NCI-H1417 treated with DMSO at 0.1 percent for 48 hours (cell line): Measurements from ENCODE around the gene ARHGAP8.

Experiments used
- DNase-seq: peaks from one replicate; lab custom pipeline; 2025; lab: John Stamatoyannopoulos, UW

The ARHGAP8 gene

DNA sequence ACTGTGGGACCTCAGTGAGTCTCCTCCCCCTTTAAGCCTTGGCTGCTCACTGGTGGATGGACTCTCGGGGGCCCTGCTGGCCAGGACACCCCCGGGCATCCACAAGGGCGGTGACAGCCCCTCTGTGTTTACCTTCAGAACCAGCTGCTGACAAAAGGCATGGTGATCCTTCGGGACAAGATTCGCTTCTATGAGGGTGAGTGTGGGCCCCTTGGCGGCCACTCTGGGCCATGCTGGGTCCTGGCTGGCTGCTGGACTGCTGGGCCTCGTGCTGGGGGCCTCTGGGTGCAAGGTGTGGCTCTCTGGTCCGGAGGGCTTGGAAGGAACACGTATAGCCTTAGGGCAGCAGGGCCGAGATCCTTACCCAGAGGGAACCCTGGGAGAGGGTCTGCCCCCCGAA is 25.9 kb upstream of the ARHGAP8 start:
- DNase-seq, result no peak

DNA sequence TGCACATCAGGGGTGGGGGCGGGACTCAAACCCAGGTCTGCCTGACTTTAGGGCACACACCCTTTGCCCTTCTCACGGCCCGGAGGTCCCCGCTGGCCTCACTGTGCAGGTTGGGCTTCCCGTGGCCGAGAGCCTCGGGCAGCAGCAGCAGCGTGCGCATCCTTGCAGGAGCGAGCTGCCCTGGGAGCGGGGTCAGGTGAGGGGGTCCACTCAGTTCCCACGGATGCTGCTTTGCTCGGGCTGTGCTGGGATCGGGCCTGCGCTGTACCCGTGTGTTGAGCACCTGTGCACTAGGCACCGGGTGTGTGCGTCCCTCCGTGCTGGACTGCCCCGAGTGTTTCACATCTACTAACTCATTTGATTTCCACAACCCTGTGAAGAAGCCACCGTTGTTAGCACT is 25.2 kb upstream of the ARHGAP8 start:
- DNase-seq, result no peak

DNA sequence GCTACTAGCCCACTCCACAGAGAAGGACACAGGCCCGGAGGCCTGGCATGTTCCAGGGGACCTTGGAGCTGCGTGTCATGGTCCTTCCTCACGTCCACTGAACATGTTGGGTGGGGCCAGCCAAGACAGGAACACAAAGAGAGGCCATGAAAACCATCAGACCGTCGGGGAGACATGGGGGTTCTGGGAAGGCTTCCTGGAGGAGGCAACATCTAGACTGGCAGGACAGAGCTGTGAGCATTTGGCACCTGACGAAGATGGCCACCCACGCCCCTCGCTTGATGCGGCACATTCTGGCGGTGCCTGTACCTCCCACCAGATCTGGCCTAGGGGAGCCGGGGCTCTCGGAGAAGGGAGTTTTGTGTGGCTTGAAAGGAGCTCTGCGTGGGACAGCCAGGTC is 24.7 kb upstream of the ARHGAP8 start:
- DNase-seq, result no peak

DNA sequence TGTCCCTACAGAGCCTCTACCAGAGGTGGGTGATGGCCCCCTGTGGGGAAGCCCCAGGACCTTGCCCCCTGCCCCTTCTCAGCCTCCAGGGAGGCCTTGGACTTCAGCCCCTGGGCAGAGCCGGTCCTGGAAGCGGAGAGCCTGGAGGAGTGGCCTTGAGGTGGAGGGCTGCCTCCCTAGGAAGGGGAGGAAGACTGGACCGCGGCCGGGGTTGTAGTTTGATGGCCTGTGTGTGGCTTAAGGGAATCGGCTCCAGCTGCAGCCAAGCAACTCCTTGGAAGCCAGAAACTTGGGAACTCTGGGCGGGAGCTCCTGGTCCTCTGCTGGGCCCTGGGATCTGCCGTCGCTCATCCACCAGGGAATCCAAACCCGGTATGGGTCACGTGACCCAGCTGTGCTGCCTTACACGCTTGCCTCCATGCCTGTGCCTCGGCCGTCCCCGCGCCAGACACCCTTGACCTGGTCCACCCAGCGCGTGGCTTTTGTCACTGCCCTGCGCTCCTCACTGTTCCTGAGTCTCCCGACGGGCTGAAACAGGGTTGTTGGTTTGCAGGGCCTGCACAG is 23.5 kb upstream of the ARHGAP8 start:
- no peak for DNase-seq

DNA sequence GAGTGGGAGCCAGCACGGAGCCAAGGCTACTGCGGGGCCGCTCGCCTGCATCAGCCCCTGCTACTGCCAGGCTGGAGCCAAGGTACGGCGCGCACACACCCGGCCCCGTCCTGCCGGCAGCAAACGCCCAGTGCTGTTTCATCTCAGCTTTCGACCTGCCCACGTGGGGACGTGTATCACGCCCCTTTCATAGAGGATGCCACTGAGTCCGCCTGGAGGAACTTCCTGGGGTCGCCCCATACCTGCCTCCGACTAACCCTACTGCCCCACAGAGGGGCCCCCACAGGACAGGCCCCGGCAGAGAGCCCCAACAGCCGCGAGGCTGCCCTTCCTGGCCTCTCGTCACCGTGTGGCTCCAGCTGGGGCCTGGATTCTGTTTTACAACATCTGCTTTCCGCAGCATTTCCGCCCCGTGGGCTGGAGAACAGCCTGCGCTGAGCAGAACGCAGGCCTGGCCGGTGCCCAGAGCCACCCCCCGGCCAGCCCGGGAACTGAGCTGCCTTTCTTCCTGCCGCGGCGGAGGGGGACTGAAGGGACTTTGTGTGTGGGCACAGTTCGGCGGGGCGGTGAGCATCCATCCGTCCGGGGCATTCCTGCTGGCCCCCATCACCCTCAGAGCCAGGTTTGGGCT is 22.9 kb upstream of the ARHGAP8 start:
- no peak for DNase-seq

DNA sequence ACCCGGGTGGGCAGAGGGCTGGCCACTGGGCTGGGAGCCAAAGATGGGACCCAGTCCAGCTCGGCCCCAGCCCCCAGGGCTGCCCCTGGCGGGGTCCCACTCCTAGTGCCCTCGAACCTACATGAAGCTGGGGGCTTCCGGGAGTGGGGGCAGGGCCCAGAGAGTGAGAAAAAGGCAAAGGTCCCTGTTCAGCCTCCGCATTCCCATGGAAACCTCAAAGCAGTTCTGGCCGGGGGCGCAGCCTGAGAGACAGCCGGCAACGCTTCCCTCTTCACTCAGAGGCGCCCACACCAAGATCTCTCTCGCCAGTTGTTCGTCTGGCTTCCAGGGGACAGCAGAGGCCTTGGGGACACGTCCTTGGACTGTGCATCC is 22.4 kb upstream of the ARHGAP8 start:
- DNase-seq, result no peak

DNA sequence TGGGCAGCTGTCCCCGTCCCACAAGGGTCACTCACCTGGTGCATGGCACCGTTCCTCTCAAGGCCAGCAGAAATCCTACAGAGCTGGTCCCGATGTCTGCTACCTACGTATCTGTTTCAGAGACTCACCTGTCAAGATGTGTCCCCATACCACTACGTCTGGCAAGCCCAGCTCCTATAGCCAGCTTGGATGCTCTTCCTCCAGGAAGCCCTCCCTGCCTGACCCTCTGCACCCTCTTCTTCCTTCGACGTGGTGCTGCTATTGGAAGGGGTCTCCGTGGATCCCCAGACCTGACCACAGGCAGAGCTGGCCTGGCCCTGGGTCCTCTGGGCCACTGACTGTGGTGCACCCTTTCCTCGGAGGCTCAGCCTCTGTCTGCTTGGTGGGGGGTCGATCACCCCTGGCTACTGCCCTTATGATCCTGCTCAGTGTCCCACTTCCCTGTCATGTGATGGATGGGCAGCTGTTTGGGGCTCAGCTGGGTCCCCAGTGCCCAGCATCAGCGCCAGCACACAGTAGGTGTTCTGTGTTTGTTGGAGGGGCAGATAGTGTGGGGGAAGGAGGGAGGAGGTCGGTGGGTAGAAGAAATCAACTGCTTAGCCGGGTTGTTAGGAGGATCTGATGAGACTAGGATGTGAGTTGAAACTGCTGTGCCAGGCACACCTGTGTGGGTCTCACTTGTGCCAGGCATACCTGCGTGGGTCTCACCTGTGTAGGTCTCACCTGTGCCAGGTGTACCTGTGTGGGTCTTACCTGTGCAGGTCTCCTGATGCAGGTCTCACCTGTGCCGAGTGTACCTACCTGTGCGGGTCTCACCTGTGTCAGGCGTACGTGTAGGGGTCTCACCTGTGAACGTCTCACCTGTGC is 21.7 kb upstream of the ARHGAP8 start:
- no peak for DNase-seq

DNA sequence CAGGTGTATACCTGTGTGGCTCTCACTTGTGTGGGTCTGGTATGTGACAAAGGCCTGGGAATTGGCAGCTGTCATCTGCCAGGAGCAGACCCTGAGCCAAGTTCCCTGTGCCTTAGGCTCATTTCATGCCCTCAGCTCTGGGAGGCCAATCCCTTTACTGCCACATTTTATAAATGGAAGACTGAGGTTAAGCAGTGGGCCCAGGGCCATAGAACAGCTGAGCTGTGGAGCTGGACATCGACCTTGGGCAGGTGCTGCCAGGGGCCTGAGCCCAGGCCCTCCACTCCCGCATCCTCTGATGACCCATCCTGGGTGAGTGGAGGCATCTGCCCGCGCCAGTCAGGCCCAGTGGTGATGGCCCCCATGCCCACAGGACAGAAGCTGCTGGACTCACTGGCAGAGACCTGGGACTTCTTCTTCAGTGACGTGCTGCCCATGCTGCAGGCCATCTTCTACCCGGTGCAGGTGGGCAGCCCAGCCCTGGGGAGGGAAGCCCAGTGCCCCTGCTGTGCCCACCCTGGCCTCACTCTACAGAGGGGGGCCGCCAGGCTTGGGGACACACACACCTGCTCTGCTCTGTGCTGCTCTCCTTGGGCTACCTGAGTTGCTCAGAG is 20.9 kb upstream of the ARHGAP8 start:
- no peak for DNase-seq

DNA sequence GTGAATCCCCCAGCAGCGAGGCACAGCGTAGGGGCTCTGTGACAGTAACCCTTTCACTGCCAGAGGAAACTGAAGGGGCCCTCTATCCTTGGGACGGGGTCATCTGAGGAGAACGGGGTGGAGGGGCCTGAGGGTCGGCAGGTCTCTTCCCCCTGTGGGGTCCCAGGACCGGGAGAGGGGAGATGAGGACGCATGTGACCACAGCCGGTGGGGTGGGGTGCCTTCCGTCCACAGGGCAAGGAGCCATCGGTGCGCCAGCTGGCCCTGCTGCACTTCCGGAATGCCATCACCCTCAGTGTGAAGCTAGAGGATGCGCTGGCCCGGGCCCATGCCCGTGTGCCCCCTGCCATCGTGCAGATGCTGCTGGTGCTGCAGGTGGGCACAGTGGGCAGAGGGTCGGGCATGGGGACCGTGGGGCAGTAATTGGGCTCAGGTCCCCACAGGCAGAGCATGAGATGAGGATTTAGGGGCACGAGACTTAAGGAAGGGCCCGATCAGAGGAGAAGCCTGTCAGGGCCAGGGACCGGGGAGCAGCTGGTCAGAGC is 20.3 kb upstream of the ARHGAP8 start:
- DNase-seq, result no peak

DNA sequence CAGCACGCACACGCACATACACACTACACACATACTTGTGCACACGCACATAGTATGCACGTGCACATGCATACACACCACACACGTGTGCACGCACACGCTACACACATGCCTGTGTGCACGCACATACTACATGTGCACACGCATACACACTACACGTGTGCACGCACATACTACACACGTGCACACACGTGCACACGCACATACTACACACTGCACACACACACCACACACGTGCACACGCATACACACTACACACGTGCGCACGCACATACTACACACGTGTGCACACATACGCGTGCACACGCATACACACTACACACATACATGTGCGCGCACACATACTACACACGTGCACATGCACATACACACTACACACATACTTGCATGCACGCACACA is 19.7 kb upstream of the ARHGAP8 start:
- no peak for DNase-seq

DNA sequence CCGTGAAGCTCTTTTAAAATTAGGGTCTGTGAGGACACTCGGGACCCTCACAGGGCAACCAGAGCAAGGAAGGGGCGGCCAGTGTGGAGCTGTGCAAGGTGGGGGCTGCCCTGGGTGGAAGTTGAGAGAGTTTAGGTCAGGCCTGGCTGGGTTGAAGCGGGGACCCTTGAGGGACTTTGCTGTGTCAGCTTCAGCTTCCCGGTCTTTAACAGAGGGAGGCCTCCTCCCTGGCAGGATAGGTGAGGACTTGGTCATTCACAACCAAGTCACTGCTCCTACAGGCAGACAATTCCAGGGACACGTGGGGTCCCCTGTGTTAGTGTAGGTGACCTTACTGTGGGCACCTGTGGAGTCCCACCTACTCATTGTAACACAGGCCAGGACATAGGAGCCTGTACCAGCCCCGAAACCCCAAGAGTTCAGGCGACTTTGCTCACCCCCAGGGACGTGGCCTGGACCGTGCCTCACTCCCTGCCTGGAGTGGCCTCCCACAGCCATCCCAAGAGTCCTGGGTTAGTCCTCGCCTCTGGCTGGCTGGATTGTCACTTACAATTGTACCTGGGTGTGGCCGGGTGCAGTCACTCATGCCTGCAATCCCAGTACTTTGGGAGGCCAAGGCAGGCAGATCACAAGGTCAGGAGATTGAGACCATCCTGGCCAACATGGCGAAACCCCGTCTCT is 18.8 kb upstream of the ARHGAP8 start:
- DNase-seq, result no peak

DNA sequence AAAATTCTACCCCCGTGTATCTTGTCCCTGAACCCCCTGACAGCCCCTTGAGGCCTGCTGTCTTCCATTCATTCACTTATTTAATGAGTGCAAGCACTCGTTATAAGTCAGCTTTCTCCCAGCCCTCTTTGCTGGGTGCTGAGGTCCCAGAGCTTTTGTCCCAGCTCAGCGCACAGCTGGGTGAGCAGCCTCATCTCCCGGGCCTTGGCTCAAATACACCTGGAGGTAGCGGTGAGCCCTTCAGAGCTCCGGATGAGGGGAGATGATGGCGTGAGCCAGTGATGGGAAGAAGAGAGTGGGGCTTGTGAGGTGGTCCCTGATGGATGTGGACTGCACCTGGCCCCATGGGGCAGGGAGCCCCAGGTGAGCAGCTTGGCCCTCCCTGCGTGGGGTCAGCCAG is 18.1 kb upstream of the ARHGAP8 start:
- DNase-seq, result no peak

DNA sequence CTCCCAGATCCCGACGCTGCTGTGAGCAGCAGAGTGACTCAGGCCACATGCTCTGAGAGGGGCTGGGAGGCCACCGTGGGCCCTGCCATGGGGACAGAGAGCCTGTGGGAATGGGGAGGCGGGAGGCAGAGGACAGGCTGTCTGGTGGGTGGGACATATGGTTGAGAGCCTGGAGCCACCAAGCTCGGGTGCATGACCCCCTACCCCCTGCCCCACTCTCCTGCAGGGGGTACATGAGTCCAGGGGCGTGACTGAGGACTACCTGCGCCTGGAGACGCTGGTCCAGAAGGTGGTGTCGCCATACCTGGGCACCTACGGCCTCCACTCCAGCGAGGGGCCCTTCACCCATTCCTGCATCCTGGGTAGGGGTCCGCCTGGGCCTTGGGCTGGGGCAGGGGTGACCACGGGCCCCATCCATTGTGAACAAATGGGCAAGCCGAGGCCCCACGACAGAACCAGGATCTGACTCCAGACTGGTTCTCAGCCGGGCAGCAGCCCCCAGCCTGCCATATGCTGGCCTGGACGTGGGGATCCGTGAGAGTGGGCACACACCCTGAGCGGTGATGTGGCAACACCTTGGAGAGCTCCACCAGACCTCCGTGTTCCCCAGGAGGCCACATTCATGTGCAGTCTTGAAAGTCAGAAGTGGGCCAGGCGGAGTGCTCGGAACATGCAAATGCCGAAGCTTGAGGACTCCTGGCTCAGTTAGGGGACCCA is 17.4 kb upstream of the ARHGAP8 start:
- no peak for DNase-seq

DNA sequence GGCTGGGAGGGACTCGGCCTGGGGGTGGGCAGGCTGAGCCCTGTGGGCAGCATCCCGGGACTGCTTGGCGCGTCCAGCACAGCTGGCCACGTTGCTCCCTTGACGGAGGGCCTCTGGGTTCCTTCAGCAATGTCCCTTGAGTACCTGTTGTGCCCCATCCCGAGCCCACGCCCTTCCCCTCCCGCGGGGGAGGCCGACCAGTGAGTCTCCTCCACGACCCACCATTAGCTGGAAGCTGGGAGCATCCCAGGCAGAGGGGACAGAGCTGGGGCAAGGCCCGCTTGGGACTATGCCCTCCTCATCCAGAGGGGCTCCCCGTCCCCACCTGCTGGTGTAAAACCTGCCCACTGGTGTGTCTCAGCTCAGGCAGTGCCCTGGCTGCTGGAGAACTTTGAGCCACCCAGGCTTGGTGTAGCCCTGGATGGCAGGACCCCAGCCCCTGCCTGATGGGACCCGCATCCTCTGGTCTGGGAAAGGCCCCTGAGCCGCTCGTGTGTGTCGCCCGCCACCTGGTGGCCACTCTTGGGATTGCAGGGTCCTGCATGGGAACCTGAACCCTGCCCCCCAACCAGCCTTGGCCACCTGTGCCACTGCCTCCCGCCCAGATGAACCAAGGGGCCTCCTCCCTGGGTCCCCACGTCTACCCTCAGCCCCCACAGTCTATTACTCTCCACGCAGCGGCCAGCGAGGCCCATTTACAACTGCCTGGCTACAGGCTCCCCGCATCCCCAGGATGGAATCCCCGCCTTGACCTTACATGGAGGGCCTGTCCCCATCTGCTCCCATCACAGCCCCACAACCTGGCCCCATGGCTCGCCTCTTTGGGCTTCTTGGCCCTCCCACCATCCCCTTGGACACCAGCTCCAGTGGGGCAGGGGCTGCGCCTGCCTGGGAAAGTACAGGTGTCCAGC is 16.6 kb upstream of the ARHGAP8 start:
- no peak for DNase-seq

DNA sequence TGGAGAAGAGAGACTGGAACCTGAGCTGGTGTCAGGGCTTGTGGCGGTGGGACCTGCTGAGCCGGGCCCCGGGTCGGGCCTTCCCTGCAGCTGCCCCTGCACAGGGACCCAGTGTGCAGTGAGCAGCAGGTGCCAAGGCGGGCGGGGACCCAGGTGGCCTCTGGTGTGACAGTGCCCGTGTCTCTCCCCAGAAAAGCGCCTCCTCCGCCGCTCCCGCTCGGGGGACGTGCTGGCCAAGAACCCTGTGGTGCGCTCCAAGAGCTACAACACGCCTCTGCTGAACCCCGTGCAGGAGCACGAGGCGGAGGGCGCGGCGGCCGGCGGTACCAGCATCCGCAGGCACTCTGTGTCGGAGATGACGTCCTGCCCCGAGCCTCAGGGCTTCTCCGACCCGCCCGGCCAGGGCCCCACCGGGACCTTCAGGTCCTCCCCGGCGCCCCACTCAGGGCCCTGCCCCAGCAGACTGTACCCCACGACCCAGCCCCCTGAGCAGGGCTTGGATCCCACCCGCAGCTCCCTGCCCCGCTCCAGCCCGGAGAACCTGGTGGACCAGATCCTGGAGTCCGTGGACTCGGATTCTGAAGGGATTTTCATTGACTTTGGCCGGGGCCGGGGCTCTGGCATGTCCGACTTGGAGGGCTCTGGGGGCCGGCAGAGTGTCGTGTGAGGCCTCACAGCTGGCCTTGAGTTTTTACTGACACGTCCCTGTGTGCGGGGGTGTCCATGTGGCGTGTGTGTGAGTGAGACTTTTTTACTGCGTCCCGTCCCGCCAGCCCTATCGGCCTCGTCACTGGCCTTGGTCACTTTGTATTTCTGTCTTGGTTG is 15.6 kb upstream of the ARHGAP8 start:
- no peak for DNase-seq

DNA sequence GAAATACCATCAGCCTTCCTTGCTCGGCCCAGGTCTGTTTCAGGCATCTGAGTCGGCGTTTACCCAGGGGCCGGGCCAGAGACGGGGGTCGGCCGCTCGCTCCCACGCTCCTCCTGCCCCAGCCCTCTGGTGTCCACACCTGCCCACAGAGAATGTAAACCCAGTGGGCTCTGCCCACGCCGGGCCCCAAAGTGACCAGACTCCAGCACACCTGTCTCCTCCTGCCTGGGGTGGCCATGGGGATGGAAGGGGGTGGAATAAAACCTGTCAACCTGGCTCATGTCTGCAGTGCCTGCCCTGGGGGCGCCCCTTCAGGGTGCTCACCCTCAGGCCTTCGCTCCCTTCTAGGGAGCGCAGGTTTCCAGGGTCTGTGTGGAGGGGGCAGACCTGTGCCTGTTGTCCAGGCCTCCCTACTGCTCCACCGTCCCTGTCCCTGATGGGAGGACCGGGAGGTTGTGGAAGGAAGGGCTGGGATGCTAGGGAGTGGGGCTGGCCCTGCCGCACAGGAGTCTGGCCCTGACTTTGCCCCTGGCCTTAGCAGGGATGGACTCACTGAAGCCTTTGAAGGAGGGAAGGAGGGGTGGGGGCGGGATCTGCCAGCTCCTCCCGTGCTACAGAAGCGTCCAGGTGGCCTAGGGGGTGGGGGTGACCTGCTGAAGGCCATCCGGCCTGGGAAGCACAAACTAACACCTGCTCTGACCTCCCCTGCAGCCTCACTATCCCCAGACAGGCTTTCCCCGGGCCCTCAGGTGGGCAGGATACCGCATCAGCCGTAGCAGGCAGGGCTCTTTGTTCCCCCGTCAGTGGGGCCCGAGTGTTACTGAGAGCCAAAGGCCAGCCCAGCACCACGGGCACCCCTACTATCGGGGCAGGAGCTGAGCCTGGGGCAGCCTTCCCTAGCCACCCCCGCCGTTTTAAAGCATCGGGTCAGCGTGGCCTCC is 14.7 kb upstream of the ARHGAP8 start:
- DNase-seq, result no peak

DNA sequence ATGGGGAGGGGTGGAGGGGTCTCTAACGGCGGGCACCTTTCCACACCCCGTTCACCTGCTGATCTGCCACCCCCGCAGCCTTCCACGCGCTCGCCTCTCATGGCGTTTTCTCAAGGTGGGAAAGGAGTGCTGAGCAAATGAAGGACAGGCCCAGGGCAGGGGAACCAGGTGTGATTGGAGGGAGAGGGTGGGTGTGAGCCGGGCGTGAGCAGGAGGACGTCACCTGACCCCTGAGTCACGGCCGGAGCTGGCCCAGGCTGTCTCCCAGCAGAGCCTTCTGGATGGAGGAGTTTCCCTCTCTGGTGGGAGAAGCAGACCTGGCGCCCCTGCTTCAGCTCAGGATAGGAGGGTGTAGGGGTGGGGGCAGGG is 14.0 kb upstream of the ARHGAP8 start:
- no peak for DNase-seq

DNA sequence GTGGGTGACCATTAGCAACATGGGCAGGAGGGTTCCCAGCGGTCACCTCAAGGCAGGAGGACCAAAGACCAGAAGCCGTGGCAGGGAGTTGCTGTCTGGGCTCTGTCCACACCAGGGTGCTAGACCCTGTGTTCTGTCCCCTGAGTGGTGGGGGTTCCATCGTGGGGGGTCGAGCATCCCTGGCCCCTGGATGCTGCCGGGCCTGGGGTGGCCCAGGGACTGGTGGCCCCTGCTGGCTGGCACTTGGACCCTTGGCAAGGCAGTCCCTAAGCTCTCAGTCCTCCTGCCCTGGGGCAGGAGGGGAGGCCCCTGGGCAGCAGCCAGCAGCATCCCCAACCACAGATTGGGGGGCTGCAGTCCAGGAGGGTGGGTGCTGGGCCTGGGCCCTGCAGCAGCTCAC is 13.4 kb upstream of the ARHGAP8 start:
- no peak for DNase-seq
